HPDE6-E6E7 (cell line): ENCODE data around the gene SPTB.

Experiments
- DNase-seq: peaks from one replicate; pipeline ENCODE4 v3.0.0; 2011; ENCODE audit warnings: missing footprints; ENCODE audit errors: extremely low spot score

The SPTB gene

DNA sequence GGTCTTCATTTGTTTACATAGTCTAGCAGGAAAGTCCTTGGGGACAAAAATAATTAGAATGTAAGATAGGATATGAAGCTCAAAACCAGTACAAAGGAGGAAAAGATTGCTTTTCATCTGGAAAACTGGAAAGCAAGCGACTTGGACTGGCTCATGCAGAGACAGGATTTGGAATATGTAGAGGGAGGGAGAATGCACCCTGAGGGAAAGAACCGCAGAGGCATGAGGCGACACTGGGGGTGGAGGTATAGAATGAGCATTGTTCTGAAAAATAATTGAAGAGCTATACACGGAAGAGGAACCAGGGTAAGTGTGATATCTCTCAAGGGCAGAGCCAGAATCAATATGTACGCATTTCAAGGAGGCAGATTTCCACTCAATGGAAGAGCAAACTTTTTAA is 90.0 kb downstream of the SPTB start:
- no peak for DNase-seq

DNA sequence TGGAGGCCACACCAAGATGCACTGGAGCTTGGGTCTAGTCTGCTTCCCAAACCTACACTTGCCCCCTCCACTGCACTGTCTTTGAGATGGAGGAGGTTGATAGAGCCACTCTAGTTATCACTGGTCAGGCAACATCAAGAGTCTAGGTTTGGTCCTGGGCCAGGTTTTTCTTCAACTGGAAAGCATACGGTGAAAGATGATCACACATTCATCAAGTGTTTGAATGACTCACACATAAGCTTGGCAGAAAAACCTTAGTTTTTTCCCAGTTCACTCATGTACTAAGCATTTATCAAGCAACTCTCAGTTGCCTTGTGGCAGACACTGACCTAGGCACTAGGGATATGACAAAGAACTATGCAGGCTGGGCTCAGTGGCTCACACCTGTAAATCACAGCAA is 91.0 kb downstream of the SPTB start:
- peak; percentile 71 for DNase-seq

DNA sequence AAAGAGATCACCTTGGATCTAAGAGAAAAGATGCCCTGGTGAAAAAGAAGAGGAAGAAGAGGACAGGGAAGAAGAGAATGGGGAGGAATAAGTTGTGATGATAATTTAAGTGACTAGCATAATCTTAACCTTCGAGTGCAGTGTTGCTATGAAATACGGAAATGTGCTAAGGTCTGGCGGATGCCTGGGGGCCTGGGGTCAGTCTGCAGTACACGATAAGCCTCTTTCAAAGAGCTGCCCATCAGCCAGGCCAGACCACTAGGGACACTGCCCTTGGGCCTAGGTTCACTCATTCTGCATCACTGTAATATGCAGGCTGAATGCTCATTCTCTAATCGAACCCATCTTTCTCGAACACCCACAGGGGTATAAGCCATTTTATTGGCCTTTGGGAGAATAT is 92.1 kb downstream of the SPTB start:
- no peak for DNase-seq

DNA sequence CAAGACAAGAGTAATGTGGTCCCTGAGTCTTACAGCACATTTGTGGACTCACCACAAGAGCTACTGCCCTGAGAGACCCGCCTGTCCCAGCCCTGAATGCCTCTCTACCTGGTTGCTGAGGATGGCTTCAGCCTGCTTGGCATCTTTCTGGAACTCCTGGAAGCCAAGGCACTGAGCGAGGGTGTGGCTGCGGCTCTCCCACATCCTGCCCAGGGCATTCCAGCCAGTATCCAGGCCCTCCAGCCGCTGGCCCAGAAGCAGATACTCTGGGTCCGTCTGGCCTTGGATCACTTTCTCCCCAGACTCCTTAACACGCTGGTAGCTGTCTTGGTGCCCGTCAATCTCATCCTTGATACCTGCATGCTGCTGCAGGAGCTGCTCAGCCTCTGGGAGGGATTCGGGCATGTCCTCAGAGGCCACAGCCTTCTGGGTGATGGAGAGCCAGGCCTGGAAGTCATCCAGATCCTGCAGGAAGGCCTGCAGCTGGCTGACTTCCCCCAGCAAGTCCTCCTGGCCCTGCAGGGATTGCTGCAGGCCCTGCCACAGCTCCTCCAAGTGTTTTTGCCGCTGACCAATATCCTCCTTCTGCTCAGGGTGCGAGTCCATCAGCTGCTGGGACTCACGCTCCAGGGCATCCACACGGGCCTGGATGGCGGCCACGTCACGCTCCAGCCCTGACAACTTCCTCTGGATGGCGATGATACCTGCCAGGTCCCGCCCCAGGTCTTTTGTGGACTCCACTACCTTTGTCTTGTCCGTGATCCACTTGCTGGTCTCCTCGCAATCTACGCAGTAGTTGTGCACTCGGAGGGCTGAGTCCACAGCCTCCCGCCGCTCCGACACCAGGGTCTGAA is 93.2 kb downstream of the SPTB start:
- no peak for DNase-seq

DNA sequence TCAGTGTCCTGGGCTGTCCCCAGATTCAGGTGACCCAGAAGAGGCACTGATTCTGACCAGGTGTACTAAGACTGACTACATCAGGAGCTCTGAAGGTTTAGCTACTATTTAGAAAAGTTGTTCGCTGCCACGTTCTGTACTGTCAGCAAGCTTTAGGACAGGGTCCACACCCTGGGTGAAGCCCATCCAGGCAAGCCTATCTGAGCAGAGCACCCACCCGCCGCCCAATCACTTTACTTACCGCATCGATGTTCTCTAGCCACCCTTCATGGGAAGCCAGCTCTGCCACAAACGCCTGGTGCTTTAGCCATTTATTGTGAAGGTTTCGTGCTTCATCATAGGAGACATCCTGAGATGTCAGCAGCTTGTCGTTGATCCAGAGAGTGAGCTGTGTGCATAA is 95.7 kb downstream of the SPTB start:
- DNase-seq = no peak

DNA sequence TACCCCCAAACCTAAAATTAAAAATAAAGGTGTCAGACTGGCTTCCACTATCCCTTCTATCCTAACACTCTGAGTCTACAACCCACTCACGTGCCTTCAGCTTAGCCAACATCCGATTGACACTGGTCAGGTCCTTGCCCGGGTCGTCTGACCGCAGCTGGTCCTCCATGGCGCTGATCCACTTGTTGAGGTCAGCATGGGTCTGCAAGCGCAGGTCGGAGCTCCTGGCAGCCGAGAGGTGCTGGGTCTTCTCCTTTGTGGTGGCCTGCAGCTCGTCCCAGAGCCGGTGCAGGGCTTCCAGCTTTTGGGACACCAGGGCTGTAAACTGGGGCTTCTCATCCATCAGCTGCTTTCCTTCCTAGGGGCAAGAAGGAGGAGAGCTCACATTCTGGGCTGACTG is 97.5 kb downstream of the SPTB start:
- no peak for DNase-seq

DNA sequence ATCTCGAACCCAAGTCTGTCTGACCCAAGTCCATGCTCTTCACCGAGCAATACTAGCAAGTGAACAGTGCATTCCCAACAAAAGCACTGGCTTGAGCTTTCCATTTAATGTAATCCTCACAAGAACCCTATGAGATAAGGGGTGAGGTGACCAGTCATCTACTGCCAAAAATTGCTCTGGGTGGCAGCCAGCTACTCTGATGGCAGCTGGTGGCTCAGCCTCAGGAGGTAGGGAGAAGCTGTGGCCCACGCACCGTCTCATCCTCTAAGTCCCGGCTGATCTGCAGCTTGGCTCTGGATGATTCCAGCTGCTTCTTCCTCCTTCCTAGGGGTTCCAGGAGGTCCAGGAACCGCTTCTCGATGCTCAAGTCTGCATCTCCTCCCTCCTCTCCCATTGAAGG is 100.2 kb downstream of the SPTB start:
- no peak for DNase-seq

DNA sequence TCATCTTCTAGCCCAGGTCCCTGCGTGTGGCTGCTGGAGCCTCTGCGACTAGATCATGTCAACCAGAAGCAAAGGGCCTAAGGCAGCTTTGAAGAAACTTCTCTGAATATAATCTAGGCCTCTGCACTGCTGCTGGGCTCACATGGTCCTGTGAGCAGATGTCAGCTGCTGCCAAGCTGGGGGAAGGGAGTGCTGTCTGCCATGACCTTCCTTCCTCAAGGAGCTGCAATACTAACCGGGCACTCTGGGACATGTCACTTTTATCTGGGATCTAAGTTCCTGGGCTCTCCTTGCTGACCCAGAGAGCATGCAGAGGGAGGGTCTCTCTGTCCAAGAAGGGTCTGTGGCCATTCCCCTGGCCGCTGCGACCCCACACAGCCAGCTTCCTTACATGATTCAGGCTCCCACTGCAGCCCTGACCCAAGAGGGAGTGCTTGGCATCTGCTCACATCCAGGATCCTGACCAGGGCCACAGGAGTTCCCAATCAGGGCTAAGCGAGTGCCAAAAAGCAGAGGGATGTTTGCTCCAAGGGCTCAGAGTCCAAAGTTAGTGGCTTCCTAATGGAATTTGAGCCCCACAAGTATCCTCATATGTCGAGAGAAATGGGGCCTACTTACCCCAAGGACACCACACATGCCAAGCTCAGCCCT is 101.5 kb downstream of the SPTB start:
- DNase-seq = no peak

DNA sequence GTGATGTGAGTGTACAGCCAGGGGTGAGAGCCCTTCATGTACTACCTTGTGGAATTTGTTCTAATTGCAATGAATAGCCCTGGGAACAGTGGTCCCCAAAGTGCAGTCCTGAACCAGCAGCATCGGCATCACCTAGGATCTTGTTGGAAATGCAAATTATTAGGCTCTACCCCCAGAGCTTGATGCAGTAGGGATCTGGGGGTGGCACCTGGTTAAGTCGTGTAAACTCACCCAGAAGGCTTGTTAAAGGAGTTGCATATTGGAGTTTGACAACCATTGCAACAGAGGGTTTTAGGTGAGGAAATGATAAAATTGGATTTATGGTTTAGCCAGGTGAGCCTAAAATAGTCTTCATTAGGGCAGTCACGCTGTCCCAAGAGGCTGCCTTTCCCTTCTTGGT is 102.2 kb downstream of the SPTB start:
- DNase-seq = no peak

DNA sequence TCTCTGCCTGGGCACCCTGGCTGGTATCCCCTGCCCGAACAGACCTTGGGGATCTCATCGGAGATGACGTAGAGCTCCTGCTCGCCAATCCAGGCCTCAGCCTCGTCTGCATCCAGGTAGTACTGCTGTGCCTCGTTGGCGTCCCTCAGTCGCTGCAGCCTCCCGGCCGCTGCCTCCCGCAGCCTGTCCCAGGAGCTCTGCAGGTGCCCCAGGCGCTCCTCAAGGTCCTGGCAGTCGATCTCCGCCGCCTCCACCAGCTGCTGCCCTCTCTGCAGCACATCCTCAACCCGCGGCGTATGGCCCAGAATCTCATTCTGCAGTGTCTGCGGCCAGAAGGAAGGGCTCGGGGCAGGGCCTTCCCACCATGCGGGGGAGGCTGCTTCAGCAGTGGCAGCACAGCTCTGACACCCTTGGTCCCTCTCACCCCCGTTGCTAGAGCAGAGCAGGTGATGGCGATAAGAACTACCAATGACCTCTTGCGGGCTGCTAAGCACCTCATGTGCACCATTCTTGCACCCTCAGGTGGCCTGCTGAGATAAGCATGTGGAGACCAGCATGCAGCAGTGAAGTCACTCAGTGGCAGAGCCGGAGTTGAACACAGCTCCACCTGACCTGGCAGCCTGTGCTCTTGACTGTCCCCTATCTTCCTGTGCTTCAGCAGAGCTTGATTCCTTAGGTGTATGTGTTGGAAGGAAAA is 104.5 kb downstream of the SPTB start:
- DNase-seq = no peak

DNA sequence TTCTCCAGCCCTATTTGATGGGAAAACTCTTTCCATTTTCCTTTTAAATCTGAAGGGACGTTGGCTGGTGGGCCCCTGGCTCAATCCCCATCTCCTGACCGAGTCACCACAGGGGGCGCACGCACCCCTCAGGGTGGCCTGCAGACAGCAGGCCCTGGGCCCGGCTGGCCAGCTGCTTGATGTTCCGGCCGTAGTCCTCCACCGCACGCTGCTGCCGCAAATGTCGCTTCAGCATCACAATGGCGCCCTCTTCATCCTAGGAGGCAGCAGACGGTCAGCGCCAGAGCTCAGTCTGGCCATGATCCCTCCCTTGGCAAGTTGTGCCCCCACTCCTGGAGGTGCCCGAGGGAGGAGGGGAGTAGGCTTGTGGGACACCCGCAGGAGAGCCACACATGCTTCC is 105.4 kb downstream of the SPTB start:
- DNase-seq = no peak

DNA sequence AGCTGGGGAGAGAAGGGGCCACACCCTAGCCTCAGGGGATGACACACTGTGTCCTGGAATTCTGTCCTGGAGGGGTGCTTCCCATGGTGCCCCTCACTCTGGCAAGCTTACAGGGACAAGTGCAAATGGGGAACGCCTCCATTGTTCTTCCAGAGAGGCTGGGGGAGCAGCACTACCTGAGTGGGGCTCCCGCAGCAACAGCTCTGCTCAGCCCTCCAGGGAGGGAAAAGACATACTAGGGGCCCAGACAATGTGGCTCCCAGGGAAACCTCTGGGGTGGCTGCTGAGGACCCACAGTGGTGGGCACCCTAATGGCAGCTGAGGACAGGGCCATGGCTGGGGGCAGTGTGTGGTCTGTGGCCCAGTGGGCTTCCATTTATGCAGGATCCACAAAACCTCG is 106.1 kb downstream of the SPTB start:
- no peak for DNase-seq

DNA sequence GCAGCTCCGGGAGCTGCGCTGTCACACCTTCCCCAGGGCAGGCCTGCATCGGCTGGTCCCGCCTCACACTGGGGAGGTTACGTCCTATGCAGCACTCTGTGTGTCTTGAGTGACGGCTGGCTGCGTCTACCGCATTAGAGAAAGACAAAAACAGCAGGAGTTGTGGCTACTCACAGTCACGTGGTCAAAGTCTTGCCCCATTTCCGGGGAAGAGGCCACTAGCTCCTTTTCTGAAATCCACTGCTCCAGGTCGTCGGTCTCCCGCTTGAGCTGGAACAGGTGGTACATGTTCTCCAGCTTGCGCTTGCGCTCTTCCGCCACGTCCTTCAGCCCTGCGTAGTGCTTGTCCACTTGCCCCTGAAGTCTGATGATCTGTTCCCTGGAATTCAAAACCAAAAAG is 106.7 kb downstream of the SPTB start:
- DNase-seq = no peak

DNA sequence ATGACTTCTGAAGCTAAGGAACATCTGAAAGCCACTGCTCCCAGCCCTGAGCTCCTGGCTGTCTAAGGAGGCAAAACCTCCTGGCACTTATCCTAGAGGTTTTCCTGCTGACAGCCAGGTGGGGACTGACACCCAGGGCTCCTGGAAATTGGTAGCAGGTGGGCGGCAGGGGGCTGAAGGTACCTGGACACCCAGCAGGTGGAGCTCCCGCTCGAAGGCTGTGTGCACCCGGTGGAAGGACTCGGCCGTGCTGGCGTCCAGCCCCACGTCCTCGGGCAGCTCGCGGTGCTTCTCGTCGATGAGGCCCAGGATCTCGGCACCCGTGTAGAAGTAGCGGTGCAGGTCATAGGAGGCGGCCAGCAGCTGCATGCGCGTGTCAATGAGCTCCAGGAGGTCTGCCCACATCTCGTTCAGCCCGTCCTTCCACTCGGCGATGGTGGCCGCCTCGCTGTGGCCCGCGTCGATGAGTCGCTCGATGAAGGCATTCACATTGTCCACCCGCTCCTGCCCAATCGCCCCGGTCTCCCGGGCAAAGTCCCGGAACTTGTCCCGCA is 107.2 kb downstream of the SPTB start:
- DNase-seq = no peak

DNA sequence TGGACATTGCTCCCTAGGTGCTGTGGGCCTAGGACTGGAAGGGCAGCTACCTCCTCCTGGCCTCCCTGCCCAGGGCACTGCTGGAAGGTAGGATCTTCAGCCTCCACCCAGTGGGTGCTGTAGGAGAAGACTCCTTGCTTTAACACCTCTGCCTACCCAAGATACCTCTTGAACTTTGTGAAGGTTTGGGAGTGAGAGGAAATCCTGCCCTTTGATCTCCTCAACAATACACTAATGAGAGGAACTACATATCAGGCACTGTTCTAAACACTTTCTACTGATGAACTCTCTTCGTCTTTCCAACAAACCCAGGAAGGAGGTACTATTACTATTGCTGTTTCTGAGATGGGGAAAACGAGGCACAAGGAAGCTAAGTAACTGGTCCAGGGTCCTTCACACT is 108.5 kb downstream of the SPTB start:
- DNase-seq = no peak

DNA sequence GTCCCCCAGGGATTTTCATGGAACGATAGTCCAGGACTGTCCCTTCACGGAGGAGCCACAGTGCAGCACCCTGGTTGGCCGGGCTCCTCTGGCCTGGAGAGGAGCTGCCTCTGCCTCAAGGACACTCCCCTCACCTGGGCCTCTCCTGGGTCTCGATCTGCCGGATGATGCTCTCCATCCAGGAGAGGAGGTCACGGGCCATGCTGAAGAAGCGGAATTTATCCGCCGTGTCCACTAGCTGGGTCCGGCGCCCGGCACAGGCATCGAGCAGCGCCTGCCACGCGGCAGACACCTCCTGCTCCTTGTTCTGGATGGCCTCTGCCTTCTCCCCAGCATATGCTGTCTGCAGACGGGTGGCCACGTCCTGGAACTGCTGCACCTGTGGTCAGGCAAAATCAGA is 109.0 kb downstream of the SPTB start:
- no peak for DNase-seq

DNA sequence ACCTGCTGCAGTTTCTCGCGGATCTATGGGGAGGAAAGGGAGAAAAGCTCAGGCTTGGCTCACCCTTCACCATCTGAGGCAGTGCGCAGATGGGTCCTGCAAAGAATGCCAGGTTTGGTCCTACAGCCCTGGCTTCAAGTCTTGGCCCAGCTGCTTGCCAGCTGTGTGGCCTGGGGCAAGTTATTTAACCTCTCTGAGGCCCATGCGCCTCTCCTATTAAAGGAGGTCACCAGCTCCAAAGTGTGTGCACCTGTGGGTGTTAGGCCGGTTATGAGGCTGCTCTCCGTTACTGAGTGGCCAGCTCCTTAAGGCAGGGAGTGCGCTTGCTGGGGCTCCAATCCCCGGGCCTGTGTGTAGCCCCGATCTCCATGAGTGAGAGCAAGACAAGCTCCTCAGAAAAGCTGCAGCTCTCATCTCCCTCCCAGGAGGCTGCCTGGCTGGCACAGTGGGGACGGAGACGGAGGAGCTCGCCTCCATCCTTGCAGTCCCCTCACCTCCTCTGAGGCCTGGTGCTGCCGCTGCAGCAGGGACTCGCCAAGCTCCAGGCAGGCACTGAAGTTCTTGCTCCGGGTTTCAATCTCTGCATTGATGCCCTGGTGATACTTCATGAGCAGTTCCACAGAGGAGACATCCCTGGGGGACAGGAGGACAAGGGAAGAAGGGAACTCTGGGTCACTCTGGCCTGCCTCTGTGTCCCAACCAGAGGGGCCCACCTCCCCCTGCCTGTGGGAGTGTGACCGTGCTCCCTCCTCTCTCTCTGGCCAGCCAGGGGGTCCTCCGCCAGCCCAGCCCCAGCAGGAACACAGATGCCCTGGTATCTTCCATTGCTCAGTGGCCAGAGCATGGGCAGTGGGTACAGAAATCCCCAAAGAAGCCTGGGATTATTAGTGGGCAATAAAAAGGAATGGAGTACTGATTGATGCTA is 110.3 kb downstream of the SPTB start:
- DNase-seq = no peak

DNA sequence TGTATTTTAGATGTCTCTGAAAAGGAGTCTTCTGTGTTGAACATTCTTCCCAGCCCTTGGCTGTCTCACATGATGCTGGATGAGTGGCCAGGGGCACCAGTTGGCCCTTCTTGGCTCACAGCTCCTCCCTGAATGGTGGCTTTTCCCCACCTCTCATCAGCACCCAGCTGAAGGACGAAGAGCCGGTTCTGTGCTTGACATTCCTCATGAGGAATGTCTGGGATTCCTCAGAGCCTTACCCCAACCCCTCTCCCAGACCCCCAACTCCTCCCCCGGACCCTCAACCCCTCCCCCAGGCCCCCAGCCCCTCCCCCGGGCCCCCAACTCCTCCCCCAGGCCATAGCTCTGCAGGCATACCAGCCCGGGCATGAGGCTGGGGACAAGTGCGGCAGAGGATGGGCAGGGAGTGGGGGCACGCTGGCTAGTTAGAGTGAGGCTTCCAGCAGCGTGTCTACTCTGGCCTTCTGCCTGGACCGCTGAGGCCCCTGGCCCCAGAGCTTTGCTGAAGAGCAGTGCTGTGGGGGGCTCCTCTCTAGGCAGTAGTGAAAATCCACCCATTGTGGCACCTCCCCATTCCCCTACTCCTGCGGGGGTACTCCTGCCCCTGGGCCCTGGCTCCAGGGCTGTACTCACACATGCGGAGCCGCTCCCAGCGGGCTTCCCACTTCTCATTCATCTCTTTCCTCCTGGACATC is 111.2 kb downstream of the SPTB start:
- DNase-seq = no peak

DNA sequence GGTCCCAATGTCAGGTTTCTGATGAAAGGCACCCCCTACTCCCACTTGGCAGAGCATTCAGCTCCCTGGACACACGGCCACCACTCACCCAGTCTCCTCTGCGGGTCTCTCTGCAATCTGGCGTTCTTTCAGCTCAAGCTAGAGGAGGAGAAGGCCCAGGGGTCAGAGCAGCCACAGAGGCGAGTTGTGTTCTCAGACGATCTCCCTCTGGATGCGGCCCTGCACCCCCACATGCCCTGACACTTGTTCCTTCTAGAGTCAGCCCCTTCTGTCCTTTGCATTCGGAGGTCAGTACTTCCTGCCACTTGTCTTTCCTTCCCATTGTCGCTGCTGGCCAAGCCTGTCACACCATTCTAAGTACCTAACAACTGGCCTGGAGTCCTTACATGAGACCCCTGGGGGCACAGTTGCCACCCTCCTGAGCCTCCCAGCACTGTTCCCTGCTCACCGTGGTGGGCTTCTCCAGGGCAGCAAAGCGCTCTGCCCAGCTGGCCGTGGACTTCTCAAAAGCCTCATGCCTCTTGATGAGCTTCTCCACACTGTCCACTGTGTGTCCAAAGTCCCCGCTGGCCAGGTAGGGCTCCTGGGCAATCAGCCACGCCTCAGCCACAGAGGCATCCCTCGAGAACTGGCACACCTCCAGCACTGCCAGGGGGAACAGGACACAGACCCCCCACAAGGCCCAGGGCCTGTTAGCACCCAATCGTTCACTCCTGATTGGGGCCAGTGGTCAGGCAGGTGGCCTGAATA is 112.3 kb downstream of the SPTB start:
- DNase-seq = no peak
